Endodermal cell (in vitro differentiated cells): Measurements from ENCODE around the gene DESI1. TPM values are rescaled to one million over a fixed set of nuclear protein-coding genes. Genes with fewer than 3 reads are reported as not detected.
"Not testable (repeated sequence)": the region's sequence is repeated elsewhere in the genome, so short reads cannot be mapped to it uniquely, and the experiment has no call there.

Experiments used
- DNase-seq: peaks from one replicate; pipeline ENCODE4 v3.0.0-alpha.2; 2017
- H3K27ac ChIP-seq: 2 replicates; pipeline ENCODE4 v1.5.1; 2013; ENCODE audit warnings: mild to moderate bottlenecking, low read depth, low read length, moderate library complexity
- H3K27me3 ChIP-seq: 2 replicates; pipeline ENCODE4 v1.6.1; 2013; ENCODE audit warnings: mild to moderate bottlenecking, low read length, moderate library complexity; ENCODE audit not compliant: insufficient read depth, control insufficient read depth, poor library complexity, severe bottlenecking
- H3K36me3 ChIP-seq: 2 replicates; pipeline ENCODE4 v1.7.0; 2013; ENCODE audit warnings: mild to moderate bottlenecking, low read length, moderate library complexity; ENCODE audit not compliant: control insufficient read depth, insufficient read depth
- H3K4me1 ChIP-seq: one replicate; pipeline ENCODE4 v1.7.0; 2013; ENCODE audit warnings: low read length; ENCODE audit not compliant: control insufficient read depth, insufficient read depth
- H3K4me3 ChIP-seq: 2 replicates; pipeline ENCODE4 v1.5.1; 2013; ENCODE audit warnings: mild to moderate bottlenecking, low read length, moderate library complexity
- H3K9ac ChIP-seq: 2 replicates; pipeline ENCODE4 v1.6.1; 2013; ENCODE audit warnings: mild to moderate bottlenecking, low read length, moderate library complexity; ENCODE audit not compliant: poor library complexity, severe bottlenecking; ENCODE audit errors: extremely low read depth
- H3K9me3 ChIP-seq: 2 replicates; pipeline ENCODE4 v1.6.1; 2013; ENCODE audit warnings: mild to moderate bottlenecking, low read length, moderate library complexity; ENCODE audit not compliant: control insufficient read depth
- H3K27ac Mint-ChIP-seq: 2 replicates; pipeline ENCODE4 v1.8.0; 2020; ENCODE audit warnings: mixed read lengths
- H3K27me3 Mint-ChIP-seq: 2 replicates; pipeline ENCODE4 v1.8.0; 2021; ENCODE audit warnings: mild to moderate bottlenecking, mixed read lengths; ENCODE audit not compliant: insufficient read depth
- H3K36me3 Mint-ChIP-seq: 2 replicates; pipeline ENCODE4 v1.8.0; 2020; ENCODE audit warnings: low read depth, mixed read lengths
- H3K4me1 Mint-ChIP-seq: 2 replicates; pipeline ENCODE4 v1.8.0; 2020; ENCODE audit warnings: mixed read lengths
- H3K4me3 Mint-ChIP-seq: 2 replicates; pipeline ENCODE4 v1.8.0; 2020; ENCODE audit warnings: mild to moderate bottlenecking, moderate library complexity, mixed read lengths
- H3K9me3 Mint-ChIP-seq: 2 replicates; pipeline ENCODE4 v1.8.0; 2020; ENCODE audit warnings: mild to moderate bottlenecking, mixed read lengths
- CTCF ChIP-seq: fragments of 200-600 bp; sonication (generic); conservative IDR thresholded peaks from 2 replicates; pipeline ENCODE4 v1.5.0; 2021; ENCODE audit warnings: antibody characterized with exemption, mild to moderate bottlenecking
- whole genome bisulfite sequencing, 2 experiments: methylation state at CpG; one replicate each; pipeline versions ENCODE4 v1.1.5 to v1.1.7; 2013; ENCODE audit warnings: missing lambda C conversion rate in 2 of 2, mixed read lengths in 1 of 2; ENCODE audit not compliant: insufficient coverage in 1 of 2, insufficient read length in 1 of 2; 5-methylcytosine and 5-hydroxymethylcytosine counted together
- total RNA-seq, 2 donors: library from RNA; stranded (reverse); fragmentation: NEBNext Ultra II Directional in 1 of 2; extraction: Animal tissue kit (Norgen Biotek cat#: 25700) in 1 of 2; gene quantifications; 2 replicates in 1 of 2; 3 replicates in 1 of 2; pipeline ENCODE4 v1.2.1, GENCODE V29; 2021

The DESI1 gene
- total RNA-seq, 2 donors from 2014 or later: 21.8 to 28.9 TPM

GRCh38 chr22:41664490-41664889, 43.6 kb upstream of the DESI1 start:
- Mint-ChIP-seq H3K36me3 (peaks cover 42% of the 10 kb centered on the region), H3K9me3 (no peaks in the 10 kb centered on the region), H3K4me1 (peaks cover 3% of the 10 kb centered on the region), H3K4me3 (no peak overlapping the region), H3K27ac (no peak overlapping the region), H3K27me3 (no peaks in the 10 kb centered on the region)
- H3K36me3 ChIP-seq: peaks cover 58% of the 10 kb centered on the region
- H3K9me3 ChIP-seq: no peaks in the 10 kb centered on the region
- no peak overlapping the region for H3K27ac ChIP-seq
- no peaks in the 10 kb centered on the region for H3K27me3 ChIP-seq
- no peak overlapping the region for H3K9ac ChIP-seq
- no peak for TF ChIP-seq CTCF
- no peak for DNase-seq
- H3K4me3 ChIP-seq: no peak overlapping the region
- H3K4me1 ChIP-seq: no peaks in the 10 kb centered on the region

- H3K4me1 Mint-ChIP-seq, DNase-seq, H3K9me3 Mint-ChIP-seq, H3K4me1 ChIP-seq, H3K27ac Mint-ChIP-seq, H3K27me3 Mint-ChIP-seq, H3K9me3 ChIP-seq, H3K9ac ChIP-seq, H3K27me3 ChIP-seq, H3K4me3 Mint-ChIP-seq, H3K4me3 ChIP-seq, H3K27ac ChIP-seq: not testable (repeated sequence)
- H3K36me3 ChIP-seq: peaks cover 67% of the 10 kb centered on the region
- H3K36me3 Mint-ChIP-seq: peaks cover 45% of the 10 kb centered on the region
- WGBS, 2 experiments: 97% methylated on average over 6 to 7 of the region's 9 CpGs
These were observed 42.8 kb upstream of the DESI1 start for GRCh38 chr22:41663594-41663993.

- H3K4me3 Mint-ChIP-seq: no peak overlapping the region
- H3K36me3 Mint-ChIP-seq: peaks cover 61% of the 10 kb centered on the region
- DNase-seq: no peak
- no peaks in the 10 kb centered on the region for H3K27me3 ChIP-seq
- H3K27me3 Mint-ChIP-seq: no peaks in the 10 kb centered on the region
- H3K27ac Mint-ChIP-seq: no peak overlapping the region
- H3K9ac ChIP-seq: no peak overlapping the region
- no peak overlapping the region for H3K27ac ChIP-seq
- H3K36me3 ChIP-seq: peaks cover 84% of the 10 kb centered on the region
- no peak for TF ChIP-seq CTCF
- H3K9me3 ChIP-seq: no peaks in the 10 kb centered on the region
- no peak overlapping the region for H3K4me3 ChIP-seq
- no peaks in the 10 kb centered on the region for H3K4me1 Mint-ChIP-seq
- WGBS, 2 experiments: 90 to 97% methylated on average over 2 of the region's 2 CpGs
- no peaks in the 10 kb centered on the region for H3K4me1 ChIP-seq
- H3K9me3 Mint-ChIP-seq: no peaks in the 10 kb centered on the region
These were observed 40.9 kb upstream of the DESI1 start for GRCh38 chr22:41661713-41662112.

- peaks cover 63% of the 10 kb centered on the region for H3K36me3 Mint-ChIP-seq
- WGBS, 2 experiments: 83 to 100% methylated on average over 1 to 3 of the region's 3 CpGs
These were observed 40.2 kb upstream of the DESI1 start for GRCh38 chr22:41661088-41661487.

More at GRCh38 chr22:41661088-41661487, 40.2 kb upstream of the DESI1 start:
- no peaks in the 10 kb centered on the region for H3K4me1 ChIP-seq
- H3K9ac ChIP-seq: no peak overlapping the region
- Mint-ChIP-seq H3K27me3 (no peaks in the 10 kb centered on the region), H3K4me3 (no peak overlapping the region), H3K4me1 (no peaks in the 10 kb centered on the region), H3K27ac (no peak overlapping the region), H3K9me3 (no peaks in the 10 kb centered on the region)
- TF ChIP-seq CTCF: no peak
- H3K27me3 ChIP-seq: no peaks in the 10 kb centered on the region
- H3K36me3 ChIP-seq: peaks cover 90% of the 10 kb centered on the region
- no peak for DNase-seq
- no peak overlapping the region for H3K27ac ChIP-seq
- no peaks in the 10 kb centered on the region for H3K9me3 ChIP-seq
- H3K4me3 ChIP-seq: no peak overlapping the region
